GM12872 (cell line): ENCODE data around the gene KLHDC7B.

ENCODE experiments used
- TF ChIP-seq, protein P1 (sequence below): IDR thresholded peaks from 3 replicates; pipeline ENCODE4 v1.5.1; 2011; ENCODE audit warnings: low read depth, mild to moderate bottlenecking, low read length, moderate library complexity; ENCODE audit not compliant: insufficient read depth

The KLHDC7B gene

DNA sequence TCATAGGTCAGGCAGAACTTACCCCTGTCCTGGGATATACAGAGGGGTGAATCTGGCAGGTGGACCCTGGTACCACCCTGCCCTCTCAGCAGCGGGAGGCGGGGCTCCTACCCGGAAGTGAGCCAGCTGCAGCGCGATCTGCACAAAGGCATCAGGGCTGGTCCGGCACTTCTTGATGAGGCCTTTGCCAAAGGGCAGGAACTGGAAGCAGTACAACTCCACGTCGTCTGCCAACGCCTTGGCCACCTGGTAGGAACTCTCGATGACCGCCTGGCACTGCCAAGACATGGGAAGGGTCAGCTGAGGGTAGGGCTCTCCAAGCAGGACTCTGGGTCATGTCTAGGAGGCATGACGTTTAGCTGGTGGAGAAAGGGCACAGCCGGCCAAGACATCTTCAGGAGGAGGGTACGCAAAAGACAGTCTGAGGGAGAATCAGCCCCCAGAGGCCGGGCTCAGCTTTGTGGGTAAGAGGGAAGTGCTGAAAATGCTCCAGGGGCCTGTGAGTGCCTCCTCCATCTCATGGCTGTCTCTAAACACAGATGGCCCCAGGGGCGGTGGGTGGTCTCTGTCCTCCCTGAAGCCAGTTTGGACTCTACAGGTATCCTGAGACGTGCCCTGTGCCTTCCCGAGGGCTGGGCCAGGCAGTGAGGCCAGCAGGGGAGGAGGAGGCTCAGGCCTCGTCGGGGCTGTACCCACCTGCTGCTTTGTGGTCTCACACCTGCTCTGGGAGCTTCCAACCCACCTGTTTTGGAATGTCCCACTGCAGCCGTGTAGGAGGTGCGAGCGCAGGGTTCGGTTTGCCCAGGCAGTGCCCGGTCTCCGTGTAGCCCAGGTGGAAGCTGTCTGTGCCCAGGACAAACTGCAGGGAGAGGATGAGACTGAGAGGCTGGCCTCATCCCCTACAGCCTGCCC lies 25.8 kb downstream of the KLHDC7B start:
- TF ChIP-seq, protein P1, sequence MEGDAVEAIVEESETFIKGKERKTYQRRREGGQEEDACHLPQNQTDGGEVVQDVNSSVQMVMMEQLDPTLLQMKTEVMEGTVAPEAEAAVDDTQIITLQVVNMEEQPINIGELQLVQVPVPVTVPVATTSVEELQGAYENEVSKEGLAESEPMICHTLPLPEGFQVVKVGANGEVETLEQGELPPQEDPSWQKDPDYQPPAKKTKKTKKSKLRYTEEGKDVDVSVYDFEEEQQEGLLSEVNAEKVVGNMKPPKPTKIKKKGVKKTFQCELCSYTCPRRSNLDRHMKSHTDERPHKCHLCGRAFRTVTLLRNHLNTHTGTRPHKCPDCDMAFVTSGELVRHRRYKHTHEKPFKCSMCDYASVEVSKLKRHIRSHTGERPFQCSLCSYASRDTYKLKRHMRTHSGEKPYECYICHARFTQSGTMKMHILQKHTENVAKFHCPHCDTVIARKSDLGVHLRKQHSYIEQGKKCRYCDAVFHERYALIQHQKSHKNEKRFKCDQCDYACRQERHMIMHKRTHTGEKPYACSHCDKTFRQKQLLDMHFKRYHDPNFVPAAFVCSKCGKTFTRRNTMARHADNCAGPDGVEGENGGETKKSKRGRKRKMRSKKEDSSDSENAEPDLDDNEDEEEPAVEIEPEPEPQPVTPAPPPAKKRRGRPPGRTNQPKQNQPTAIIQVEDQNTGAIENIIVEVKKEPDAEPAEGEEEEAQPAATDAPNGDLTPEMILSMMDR, result no peak

DNA sequence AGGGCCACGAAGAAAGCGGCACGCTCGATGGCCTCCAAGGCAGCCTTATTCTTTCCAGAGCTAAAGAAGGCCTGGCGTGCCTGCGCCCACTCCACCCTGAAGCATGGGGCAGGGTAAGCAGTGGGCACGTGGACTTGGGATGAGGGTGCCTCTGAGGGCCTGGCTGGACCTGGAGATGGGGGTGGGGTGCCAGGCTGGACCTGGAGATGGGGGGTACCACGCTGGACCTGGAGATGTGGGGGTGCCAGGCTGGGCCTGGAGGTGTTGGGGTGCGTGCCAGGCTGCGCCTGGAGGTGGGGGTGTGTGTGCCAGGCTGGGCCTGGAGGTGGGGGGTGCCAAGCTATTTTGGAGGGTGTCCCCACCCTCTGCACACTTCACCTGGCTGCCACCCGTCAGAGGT lies 27.3 kb downstream of the KLHDC7B start:
- TF ChIP-seq, protein P1, result no peak

DNA sequence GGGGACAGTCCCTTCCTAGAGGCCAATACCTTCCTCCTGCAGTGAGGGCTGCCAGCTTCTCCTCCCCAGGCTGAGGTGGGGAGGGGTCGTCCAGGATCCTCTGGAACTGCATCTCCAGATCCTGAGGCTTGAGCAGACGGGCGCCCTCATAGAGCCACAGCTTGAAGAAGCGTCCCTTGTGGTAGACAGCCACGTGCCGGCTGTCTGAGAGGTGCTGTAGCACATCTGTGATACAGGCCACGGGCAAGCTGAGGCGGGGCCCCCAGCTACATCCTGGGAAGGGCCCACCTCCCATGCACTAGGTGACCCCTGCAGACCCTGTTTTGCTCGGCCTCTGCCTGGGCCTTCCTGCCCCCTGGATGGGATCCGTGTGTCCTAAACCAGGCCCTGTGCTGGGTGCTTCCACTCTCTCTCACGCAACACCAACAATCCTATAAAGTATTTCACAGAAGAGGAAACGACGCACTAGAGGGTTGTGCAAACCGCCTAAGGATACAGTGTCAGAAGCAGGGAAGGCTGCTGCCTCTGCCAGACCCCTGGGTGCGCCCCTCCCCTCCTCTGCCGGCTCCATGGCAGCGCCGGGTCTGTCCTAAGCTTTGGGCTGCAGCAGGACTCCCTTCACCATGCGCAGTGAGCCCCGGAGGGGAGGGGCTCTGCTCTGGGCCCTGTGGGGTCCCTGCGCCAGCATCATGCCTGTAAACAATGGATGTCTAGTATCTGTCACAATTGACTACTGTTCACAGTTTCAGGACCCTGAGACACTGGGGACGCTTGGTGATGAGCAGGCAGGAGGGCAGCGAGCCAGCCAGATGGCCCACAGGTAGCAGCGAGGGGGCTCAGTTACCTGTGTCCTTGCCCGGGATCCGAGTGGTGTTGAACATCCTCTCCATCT lies 28.0 kb downstream of the KLHDC7B start:
- TF ChIP-seq, protein P1, result no peak

DNA sequence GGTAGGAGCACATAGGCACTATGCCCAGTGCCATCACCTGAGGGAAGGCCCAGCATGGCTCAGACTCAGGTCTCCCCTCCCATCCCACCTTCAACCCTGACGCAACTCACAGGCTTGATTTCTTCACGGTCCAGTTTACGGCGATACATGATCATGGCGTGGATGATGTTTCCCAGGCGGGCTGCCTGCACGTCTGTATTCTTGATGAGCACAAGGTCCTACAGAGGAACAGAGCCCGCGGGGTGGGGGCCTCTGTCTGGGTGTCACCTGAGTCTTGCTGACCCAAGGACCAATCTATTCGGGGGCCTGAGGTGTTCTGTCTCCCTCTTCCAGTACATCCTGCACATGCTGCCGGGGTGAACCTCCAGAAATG lies 28.7 kb downstream of the KLHDC7B start:
- TF ChIP-seq, protein P1, result no peak

DNA sequence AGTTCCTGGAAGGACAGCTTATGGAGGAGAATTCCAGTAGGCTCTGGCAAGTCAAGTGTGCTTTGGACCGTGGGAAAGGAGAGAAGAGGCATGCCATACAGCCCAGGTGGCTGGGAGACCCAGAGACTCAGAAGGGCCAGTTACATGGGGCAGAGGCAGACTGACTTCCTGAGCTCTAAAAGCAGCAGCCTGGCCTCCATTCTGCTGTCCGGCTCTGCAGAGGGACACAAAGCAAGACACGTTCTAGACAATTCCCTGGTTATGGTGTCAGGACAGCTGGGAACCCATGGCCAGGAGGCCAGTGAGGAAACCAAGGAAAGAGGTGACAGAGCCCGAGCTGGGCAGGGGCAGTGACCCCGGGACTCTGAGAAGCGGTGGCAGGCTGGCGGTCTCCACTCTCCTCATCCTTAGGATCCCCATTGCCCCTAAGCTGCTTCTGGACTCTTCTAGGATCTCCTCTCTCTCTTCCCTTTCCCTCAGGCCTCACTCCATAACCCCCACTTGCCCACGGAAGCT lies 29.8 kb downstream of the KLHDC7B start:
- TF ChIP-seq, protein P1, result no peak

DNA sequence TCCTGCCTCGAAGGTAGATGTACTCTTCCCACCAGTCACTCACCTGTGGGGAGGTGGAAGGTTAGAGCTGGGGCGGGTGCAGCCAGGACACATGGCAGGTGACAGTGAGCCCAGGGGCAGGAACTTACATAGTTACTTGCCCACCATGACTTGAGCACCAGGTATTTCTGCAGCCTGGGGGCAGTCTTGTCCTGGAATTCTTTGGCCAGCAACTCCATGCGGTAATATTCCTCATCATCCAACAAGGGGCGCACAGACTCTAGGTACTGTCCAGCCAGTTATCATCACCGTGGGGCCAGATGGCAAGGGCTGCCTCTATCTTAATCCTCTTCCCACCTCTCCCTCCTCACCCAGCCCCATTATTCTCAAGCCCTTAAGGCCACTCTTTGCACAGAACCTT lies 30.4 kb downstream of the KLHDC7B start:
- TF ChIP-seq, protein P1, result no peak

DNA sequence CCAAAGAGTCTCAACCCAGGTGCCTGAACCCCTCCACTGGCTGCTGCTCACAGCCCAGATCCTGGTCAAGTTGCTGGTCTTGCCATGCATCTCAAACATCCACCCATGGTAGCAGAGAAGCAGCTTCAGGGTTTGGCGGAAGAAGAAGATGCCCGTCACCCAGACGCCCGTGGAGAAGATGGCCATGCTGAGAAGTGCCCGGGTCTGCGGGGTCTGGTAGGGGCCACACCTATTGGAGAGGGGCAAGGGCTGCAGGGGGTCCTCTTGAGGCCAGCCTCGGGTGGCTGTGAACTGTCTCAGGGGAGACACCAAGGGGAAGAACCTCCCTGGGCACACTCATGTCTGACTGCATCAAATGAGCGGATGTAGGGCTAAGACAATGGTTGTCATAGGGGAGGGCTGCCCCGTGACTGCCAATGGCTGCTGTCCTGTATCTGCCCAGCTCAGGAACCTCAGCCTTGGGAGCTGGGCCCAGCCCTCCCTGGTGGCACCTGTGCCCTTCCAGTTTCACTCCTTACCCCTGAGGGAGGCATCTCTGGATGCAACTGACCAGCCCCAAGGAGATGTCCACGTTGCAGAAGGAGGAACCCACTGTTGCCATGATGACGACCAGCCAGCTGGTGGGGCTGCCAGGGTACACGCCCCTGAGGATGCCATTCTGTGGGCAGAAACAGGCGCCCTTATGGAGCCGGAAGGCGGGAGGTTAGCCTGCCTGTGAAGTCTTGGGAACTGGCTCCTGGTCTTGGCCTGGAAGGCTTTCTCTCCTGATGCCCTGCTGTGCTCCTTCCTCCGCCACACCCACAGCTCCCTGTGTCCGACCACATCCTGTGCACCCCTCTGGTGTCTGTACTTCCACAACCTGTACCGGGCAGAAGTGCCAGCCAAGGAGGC lies 31.4 kb downstream of the KLHDC7B start:
- TF ChIP-seq, protein P1, result no peak
